GM21825 (cell line): Measurements from ENCODE around the gene ZNF174.

Source experiments
- ATAC-seq: cut with Tn5 transposase; IDR thresholded peaks from one replicate; pipeline ENCODE4 v1.9.1; 2021; ENCODE audit warnings: mild to moderate bottlenecking, moderate library complexity; ENCODE audit not compliant: unreplicated experiment

ZNF174 gene

DNA sequence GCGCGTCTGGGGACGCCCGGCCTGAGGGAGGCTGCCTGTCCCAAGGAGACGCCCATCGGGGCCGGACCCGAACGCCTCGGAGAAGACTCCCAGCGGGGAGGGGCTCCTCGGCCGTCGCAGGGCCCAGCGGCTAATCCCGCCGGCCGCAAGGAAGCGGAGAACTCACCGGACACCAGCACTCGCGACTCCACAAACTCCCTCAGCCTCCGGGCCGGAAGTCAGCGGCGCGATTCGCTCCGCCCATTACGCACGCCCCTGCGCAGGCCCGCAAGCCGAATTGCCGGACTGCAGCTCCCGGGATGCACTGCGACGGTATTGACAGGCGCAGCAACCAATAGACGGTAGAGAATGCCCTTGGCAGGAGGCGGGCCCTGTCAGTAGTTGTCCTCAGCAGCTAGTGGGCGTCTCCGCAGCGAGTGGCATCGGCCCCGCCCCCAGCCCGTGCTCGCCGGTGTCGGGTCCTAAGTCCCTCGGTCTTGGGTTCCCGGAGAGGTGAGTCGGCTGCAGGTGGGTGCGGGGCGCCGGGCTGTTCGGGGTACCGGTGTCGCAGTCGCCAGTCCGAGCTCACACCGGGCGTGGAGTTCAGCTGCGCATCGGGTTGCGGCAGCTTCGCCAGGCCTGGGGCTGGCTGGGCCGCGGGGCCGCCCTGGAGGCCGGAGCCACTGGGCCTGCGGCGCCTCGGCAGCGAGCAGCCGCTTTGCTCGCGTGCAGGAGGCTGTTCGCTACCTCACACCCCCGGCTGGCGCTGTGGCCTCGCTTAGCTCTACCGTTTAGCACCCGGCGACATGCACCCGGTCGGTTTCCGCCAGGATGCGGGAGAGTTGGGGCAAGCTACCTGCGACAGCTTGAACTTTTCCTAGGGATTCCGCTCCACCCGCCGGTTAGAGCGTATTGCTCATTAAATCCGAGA is at the start of gene ZNF174, which contains the start of gene ZSCAN32:
Gene ZNF174, plus strand, starts transcription at position 437 of the 910 bp plus-strand sequence. CDS start 790 bp downstream, outside the sequence.
Gene ZSCAN32, minus strand, starts transcription at position 226 of the 910 bp plus-strand sequence. CDS start 3,447 bp downstream, outside the sequence.
- ATAC-seq = peak; percentile 94

DNA sequence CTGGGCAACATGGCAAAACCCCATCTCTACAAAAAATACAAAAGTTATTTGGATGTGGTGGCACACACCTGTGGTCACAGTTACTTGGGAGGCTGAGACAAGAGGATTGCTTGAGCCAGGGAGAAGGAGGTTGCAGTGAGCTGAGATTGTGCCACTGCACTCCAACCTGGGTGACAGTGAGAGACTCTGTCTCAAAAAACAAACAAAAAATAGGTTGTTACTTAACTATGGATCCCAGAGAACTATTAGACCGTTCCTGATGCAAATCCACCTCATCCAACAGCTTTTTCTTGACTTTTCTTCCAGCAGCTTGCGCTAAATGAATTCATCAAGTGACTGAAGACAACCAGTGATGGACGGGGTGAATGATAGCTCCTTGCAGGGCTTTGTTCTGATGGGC is 45.4 kb upstream of the ZNF174 start, which contains the start of gene OR2C1:
Gene OR2C1, plus strand, starts transcription at position 301 of the 400 bp plus-strand sequence. Its CDS starts 52 bp downstream, at position 353.
- no peak for ATAC-seq

DNA sequence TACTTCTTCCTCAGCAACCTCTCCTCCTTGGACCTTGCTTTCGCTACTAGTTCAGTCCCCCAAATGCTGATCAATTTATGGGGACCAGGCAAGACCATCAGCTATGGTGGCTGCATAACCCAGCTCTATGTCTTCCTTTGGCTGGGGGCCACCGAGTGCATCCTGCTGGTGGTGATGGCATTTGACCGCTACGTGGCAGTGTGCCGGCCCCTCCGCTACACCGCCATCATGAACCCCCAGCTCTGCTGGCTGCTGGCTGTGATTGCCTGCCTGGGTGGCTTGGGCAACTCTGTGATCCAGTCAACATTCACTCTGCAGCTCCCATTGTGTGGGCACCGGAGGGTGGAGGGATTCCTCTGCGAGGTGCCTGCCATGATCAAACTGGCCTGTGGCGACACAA is 44.9 kb upstream of the ZNF174 start:
- ATAC-seq = no peak

- no peak for ATAC-seq
Measured at GRCh38 chr16:3358871-3359270, 42.1 kb upstream of the ZNF174 start.

DNA sequence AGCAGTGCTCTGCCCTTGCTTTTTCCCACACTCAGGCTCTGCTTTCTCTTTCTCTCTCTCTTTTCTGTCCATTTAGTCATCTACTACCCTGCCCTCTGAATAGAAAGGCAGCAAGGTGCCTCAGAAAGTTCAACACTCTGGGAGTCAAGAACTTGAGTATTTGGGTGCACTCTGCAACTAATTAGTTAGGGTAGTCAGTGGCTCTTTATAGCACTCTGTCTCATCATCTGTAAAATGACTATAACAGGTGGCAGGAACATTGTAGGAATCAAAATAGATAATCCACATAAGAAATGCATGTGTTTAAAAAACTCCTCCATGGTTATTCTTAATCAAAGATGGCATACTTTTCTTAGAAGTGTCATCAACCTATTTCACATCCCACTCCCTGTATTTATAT is 38.1 kb upstream of the ZNF174 start:
- no peak for ATAC-seq

GRCh38 chr16:3363793-3364192 is 37.2 kb upstream of the ZNF174 start:
- ATAC-seq = no peak

- peak; percentile 61 for ATAC-seq
Measured at GRCh38 chr16:3364774-3365427, 36.1 kb upstream of the ZNF174 start.

GRCh38 chr16:3369073-3369472 is 31.9 kb upstream of the ZNF174 start:
- no peak for ATAC-seq

DNA sequence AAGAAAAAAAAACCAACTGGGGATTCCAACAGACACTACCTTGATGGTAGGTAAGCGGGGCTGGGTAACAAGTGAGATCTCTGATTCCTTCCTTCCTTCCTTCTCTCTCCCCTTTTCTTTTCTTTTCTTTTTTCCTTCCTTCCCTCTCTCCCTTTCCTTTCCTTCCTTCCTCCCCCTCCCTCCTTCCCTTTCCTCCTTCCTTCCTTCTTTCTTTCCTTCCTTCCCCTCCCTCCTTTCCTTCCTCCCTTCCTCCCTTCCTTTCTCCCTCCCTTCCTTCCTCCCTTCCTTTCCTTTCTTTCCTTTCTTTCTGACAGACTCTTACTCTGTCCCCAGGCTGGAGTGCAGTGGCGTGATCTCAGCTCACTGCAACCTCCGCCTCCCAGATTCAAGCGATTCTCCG is 25.3 kb upstream of the ZNF174 start:
- ATAC-seq = no peak

- ATAC-seq = no peak
Measured at GRCh38 chr16:3377917-3378316, 23.1 kb upstream of the ZNF174 start.

DNA sequence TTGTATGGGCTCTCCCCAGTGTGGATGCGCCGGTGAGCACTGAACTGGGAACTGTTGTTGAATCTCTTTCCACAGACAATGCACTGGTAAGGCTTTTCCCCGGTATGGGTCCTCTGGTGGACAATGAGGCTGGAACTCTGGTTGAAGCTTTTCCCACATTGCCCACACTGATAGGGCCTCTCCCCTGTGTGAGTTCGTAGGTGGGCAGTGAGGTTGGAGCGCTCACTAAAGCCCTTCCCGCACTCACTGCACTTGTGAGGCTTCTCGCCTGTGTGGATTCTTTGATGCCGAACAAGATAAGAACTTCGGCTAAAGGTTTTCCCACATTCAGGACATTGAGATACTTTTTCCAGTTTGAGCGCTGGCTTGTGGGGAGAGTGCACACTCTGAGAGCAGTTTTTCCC is 18.0 kb upstream of the ZNF174 start:
- no peak for ATAC-seq

GRCh38 chr16:3388325-3388724 is 12.7 kb upstream of the ZNF174 start:
- no peak for ATAC-seq

GRCh38 chr16:3389663-3390338 is 11.2 kb upstream of the ZNF174 start:
- no peak for ATAC-seq

GRCh38 chr16:3400446-3400778 is 603 bp upstream of the ZNF174 start:
- ATAC-seq = no peak

DNA sequence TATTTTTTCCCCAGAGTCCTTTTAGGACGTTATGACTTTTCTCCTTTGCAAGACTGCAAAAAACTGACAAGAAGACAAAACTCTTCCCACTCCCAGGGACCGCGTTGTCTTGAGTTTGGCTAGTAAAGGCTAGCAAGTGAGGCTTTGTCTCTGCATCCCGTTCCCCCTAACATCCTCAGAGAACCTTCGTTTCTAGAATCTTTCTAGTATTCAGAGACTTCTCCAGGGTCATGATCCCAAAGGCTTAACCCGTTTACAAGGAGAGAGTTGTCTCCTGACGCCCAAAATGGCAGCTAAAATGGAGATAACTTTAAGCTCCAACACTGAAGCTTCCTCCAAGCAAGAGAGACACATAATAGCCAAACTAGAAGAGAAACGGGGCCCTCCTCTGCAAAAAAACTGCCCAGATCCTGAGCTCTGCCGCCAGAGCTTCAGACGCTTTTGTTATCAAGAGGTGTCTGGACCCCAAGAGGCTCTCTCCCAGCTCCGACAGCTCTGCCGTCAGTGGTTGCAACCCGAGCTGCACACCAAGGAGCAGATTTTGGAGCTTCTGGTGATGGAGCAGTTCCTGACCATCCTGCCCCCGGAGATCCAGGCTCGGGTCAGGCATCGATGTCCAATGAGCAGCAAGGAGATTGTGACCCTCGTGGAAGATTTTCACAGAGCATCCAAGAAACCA is 843 bp downstream of the ZNF174 start:
- ATAC-seq = no peak

- ATAC-seq = no peak
Measured at GRCh38 chr16:3408561-3409197, 7.7 kb downstream of the ZNF174 start.

- no peak for ATAC-seq
Measured at GRCh38 chr16:3413730-3414379, 12.8 kb downstream of the ZNF174 start.

GRCh38 chr16:3431779-3432219 is 30.8 kb downstream of the ZNF174 start:
- ATAC-seq = no peak

DNA sequence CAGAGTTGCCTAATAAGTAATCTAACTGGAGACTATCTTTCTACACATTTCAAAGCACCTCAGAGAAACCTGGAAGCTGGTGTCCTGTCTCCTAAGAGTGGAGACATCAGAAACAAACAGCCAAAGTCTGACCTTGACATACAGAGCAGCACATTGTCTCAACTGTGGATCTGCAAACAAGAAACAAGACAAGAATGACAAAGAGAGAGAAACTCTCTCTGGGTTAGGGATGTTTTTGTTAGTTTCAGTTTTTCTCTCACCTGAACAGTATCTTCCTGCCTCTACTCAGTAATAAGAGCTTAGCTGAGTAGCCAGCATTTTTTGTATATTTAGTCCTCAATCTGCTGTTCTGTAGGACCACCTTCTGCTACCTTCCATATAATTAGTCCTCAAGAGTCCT is 33.4 kb downstream of the ZNF174 start:
- ATAC-seq = no peak

GRCh38 chr16:3439637-3440036 is 38.6 kb downstream of the ZNF174 start:
- ATAC-seq = no peak
